HG03025 (cell line): ENCODE results near the gene PLEKHG3.

Experiments
- ATAC-seq: cut with Tn5 transposase; IDR thresholded peaks from one replicate; pipeline ENCODE4 v1.9.1; 2021; ENCODE audit warnings: mild to moderate bottlenecking, moderate library complexity; ENCODE audit not compliant: unreplicated experiment, low FRiP score

The PLEKHG3 gene

DNA sequence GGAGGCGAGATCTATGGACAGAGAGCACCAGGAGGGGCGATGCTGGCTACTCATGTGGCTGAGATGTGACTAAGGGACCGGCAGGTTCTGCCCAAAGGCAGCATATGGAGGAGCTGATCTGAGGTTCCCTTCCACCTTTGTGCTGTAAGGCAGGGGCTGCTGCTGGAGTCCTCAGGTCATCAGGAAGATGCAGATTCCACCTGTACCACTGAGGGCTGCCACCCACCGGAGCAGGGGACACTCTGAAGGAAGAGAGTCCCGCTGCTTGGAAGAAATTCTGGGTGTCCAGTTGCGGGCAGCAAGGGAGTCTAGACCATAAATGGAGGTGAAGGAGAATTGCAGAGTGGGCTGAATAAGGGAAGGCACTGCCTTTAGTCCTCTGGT lies 55.3 kb downstream of the PLEKHG3 start:
- no peak for ATAC-seq

DNA sequence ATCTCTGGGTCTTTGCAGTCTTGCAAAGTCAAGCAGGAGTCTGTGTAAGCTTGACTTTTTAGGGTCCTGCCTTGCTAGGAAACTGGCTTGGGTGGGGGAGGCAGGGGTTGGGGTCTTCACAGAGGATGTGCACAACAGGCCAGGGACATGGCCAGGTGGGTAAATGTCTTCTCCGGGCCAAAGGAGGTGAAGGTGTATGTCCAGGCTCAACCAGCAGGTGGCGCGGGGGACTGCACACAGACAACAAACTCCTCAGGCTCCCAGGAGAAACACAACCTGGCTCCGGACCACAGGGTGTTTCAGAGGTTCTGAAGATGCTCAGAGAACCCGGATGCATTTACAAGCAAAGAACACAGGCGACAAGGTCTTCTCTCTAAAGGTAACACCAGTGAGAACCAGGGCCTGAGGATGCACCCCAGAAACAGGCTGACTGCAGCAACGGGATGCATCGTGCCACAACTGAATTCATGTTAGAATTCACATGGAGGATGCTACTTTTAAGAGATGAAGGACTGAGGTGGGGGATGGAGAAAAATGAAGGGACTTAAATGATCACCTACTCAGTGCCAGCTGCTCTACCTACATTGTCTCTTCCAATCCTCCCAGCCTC lies 56.0 kb downstream of the PLEKHG3 start:
- no peak for ATAC-seq

DNA sequence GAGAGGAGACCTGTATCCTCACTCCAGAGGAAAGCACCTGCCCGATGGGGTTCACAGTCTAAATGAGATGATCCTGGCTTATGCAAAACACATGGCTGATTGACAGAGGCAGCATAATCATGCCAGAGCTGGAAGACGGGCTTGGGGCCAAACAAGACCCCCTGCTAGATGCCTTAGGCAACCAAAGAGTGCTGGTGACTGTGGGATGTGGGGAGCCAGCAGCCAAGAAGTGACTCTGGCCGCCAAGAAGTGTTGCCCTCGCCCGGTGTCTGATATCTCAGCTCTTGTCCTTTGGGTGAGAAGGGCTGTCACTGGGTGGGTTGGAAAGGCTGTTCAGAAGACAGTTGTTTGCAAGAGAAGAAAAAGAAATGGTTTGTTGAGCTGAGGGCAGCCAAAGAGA lies 56.7 kb downstream of the PLEKHG3 start:
- no peak for ATAC-seq

DNA sequence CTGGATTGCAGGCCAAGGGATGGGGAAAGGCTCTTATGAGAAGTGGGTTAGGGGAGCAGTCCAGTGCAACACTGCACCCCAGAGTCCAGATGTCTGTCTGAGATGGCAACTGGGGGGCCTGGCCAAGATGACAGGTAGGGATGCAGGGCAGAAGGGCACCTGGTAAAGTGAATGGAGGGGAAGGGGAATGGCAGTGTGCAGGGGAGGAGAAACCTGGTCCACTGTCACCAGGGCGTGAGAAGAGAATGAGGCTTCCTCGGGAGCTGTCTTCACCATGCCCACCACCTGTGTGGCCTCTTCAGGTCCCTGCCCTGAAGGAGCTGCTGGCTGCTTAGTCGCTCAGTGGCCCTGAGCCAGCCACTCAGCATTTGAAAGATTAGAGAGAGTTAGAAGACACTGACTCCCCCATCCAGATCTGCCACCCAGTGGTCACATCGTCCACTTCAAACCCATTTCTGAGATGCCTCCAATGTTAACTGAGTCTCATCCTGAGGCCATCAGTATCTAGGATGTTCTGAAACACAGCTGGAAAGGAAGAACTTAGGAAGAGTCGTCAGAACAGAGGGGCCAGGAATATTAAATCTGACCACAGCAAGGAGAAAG lies 57.3 kb downstream of the PLEKHG3 start:
- no peak for ATAC-seq

DNA sequence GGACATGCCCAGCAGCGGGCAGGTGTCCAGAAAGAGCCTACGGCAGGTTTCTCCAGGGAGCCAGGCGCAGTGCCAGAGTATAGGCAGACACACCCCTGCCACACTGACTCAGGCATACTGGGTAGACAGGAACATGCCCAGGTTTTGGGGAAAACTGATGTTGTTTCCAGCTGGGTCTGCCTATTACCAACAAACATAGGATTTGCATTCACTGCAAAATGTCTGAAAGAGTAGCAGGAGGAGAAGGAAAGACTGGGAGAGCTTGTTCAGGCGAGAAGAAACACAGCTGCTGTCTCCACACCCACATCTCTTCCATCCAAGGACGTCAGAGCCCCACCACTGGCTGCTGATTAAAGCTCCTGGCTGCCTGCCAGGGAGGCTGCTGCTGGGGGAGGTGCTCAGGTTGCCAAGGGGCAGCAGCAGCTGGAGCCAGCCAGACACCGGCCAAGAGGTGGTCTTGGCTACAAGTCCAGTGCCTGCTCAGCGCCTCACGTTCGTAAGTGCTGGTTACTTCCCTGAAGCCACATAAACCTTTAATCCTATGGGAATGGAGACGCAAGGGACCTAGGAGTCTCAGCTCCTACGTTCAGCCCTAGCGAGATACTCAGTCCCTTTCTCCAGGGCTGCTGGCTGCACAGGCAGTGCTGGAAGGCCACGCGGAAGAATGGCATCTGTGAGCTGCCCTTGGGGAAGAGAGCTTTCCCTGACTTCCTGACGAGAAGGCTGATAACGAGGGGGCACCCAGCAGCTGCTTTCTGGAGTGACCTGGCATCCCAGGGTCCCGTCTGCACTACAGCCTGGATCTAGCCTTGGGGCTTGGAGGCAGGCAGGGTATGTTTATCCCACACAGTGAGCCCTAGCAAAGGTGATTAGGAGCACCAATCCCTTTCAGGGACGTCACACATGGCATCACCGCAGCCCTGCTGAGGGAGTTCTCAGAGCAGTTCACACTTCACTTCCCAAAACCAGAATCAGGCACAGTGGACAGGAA lies 58.1 kb downstream of the PLEKHG3 start:
- ATAC-seq: no peak

DNA sequence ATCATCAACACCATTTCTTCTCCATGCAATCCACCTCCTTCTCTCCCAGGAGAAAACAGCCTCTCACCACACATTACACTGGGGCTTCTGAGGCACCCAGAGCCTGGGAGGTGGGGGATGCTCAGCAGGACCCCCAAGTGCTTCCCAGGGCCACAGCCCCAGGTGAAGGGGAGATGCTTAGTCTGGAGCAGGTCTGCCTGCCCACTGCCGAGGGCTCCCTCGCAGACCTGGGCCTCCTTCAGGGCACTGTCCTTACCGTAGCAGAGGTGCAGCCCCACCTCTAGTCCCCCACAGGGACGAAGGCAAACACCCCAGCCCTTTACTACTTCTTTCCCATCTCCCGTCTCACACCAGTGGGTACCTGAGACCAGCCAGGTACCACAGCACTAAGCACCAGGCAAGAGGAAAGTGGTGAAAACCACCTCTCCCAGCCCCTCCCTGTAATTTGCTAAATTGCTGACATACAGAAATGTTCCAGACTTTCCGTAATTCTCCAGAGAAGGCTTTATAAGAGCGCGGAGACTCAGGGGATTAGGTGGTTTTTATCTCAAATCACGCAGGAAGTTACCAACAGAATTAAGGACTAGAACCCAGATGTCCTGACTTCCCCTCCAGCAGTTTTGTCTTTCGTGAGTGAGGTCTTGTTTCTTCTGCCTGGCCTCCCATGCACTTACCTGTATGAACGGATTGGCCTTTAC lies 59.0 kb downstream of the PLEKHG3 start:
- ATAC-seq: no peak

DNA sequence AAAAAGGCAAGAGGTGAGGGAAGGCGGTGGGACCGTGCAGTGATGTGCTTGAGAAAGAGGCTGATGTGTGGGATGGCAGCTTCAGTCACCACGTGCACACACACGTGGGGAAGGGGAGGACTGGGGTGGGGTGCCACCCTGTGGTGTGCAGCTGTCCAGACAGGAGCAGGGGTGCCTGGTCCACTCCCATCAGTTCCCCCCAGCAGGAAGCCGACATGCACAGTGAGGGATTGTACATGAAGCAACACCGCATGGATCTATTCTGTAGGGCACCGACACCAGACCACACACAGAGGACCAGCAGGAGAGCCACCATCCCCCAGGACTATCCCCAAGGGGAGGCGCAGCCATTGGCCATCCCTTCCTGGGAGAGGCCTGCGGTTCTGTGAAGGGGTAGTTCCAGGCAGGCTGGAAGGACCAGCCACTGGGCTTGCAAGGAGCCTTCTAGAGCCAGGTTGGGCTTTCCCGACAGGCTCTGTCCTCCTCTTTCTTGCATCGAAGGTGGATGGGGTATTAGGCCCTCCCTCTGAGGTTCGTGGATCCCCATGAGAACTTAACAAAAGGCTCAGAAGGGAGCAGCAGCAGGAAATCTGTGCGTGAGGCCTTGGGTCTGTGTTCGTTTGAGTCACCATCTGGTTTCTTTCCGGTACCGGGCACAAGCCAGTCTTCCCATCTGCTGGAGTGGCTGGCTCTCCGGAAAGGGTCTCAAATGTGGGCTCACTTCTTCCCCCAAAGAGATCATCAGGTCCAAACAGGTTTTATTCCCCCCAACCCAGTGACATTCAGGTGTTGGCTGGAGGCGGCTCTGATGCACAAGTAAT lies 59.8 kb downstream of the PLEKHG3 start:
- no peak for ATAC-seq

DNA sequence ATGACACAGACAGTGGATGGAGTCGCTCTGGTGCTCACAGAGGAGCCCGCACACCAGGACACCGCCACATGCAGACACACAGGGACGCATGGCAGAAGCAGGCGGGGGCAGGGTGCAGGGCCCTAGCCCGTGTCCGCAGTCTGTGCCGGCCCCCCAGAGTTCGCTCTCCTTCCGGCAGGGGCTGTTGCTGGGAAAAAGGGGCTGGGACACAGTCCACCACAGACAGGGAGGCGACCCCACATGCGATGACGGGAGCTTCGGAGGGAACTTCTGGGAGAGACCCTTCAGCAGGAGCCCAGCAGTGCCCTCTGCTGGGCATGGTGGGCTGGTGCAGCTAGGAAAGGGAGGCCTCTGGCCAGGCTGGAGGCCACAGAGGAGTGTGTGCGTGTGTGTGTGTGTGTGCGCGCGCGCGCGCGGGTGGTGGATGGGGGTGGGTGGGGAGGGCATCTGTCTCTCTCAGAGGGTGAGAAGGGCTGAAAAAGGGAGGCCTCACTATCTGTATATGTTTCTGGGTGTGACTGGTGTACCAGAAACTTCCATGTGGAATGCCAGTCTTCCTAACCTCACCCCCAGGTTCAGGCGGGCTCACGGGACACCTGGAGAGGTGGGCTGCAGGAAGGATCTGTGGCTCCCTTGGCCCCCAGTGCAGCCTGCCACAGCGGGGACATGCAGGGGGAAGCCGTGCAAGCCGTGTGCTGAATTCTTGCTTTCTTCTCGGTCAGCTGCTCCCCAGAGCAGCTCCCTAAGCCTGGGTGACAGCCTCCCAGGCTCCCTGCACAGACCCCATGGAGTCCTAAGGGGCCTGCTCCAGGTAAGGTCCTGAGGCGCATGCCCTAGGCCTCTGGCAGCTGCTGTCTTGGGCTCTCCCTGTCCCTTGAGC lies 60.7 kb downstream of the PLEKHG3 start:
- ATAC-seq: peak; percentile 43

DNA sequence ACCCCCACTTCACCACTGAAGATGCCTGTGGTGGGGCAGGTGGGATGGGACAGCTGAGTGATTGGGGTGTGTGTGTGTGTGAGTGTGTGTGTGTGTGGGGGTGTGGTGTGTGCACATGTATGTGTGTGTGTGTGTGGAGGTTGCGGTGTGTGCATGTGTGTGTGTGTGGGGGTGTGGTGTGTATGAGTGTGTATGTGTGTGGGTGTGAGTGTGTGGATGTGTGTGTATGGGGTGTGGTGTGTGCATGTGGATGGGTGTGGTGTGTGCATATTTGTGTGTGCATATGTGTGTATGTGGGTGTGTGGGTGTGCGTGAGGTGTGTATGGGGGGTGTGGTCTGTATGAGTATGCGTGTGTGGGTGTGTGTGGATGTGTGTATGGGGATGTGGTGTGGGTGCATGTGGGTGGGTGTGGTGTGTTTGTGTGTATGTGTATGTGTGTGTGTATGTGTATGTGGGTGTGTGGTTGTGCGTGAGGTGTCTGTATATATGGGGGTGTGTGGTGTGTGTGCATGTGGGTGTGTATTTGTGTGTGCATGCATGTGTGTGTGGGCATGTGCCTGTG lies 61.6 kb downstream of the PLEKHG3 start:
- no peak for ATAC-seq

DNA sequence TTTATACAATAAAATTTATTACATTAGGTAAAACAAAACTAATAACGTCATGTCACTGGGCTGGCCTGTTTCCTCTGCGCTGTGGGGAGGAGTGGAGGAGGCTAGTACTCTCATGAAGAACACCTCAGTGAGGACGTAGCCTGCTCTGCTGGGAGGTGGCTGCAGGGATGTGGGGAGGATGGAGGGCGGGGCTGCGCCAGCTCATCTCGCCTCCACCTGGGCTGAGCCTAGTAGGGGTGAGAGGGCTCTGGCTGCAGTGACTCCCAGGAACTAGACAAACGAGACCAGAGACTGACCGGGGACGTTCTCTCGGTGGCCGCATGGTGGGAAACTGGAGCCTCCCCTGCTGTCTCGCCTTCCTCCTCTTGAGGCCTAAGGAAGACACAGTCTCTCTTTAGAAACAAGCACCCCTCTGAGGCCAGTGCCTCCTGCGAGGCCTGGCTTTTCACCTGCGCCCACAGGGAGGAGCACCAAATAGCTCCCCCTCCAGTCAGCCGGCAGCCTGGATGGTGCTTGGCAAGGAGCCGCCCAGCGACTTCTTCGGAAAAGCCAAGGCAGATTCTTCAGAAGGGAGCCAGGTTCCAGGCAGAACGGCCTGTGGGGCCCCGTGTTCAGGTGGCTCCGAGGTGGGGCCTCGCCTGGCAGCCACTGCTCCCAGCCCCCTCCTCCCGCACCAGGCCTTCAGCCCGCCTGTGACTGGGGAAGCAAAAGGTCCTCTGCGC lies 62.4 kb downstream of the PLEKHG3 start:
- no peak for ATAC-seq

DNA sequence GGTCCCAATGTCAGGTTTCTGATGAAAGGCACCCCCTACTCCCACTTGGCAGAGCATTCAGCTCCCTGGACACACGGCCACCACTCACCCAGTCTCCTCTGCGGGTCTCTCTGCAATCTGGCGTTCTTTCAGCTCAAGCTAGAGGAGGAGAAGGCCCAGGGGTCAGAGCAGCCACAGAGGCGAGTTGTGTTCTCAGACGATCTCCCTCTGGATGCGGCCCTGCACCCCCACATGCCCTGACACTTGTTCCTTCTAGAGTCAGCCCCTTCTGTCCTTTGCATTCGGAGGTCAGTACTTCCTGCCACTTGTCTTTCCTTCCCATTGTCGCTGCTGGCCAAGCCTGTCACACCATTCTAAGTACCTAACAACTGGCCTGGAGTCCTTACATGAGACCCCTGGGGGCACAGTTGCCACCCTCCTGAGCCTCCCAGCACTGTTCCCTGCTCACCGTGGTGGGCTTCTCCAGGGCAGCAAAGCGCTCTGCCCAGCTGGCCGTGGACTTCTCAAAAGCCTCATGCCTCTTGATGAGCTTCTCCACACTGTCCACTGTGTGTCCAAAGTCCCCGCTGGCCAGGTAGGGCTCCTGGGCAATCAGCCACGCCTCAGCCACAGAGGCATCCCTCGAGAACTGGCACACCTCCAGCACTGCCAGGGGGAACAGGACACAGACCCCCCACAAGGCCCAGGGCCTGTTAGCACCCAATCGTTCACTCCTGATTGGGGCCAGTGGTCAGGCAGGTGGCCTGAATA lies 63.2 kb downstream of the PLEKHG3 start:
- ATAC-seq: no peak

DNA sequence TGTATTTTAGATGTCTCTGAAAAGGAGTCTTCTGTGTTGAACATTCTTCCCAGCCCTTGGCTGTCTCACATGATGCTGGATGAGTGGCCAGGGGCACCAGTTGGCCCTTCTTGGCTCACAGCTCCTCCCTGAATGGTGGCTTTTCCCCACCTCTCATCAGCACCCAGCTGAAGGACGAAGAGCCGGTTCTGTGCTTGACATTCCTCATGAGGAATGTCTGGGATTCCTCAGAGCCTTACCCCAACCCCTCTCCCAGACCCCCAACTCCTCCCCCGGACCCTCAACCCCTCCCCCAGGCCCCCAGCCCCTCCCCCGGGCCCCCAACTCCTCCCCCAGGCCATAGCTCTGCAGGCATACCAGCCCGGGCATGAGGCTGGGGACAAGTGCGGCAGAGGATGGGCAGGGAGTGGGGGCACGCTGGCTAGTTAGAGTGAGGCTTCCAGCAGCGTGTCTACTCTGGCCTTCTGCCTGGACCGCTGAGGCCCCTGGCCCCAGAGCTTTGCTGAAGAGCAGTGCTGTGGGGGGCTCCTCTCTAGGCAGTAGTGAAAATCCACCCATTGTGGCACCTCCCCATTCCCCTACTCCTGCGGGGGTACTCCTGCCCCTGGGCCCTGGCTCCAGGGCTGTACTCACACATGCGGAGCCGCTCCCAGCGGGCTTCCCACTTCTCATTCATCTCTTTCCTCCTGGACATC lies 64.3 kb downstream of the PLEKHG3 start:
- no peak for ATAC-seq

DNA sequence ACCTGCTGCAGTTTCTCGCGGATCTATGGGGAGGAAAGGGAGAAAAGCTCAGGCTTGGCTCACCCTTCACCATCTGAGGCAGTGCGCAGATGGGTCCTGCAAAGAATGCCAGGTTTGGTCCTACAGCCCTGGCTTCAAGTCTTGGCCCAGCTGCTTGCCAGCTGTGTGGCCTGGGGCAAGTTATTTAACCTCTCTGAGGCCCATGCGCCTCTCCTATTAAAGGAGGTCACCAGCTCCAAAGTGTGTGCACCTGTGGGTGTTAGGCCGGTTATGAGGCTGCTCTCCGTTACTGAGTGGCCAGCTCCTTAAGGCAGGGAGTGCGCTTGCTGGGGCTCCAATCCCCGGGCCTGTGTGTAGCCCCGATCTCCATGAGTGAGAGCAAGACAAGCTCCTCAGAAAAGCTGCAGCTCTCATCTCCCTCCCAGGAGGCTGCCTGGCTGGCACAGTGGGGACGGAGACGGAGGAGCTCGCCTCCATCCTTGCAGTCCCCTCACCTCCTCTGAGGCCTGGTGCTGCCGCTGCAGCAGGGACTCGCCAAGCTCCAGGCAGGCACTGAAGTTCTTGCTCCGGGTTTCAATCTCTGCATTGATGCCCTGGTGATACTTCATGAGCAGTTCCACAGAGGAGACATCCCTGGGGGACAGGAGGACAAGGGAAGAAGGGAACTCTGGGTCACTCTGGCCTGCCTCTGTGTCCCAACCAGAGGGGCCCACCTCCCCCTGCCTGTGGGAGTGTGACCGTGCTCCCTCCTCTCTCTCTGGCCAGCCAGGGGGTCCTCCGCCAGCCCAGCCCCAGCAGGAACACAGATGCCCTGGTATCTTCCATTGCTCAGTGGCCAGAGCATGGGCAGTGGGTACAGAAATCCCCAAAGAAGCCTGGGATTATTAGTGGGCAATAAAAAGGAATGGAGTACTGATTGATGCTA lies 65.1 kb downstream of the PLEKHG3 start:
- ATAC-seq: no peak

DNA sequence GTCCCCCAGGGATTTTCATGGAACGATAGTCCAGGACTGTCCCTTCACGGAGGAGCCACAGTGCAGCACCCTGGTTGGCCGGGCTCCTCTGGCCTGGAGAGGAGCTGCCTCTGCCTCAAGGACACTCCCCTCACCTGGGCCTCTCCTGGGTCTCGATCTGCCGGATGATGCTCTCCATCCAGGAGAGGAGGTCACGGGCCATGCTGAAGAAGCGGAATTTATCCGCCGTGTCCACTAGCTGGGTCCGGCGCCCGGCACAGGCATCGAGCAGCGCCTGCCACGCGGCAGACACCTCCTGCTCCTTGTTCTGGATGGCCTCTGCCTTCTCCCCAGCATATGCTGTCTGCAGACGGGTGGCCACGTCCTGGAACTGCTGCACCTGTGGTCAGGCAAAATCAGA lies 66.5 kb downstream of the PLEKHG3 start:
- no peak for ATAC-seq

DNA sequence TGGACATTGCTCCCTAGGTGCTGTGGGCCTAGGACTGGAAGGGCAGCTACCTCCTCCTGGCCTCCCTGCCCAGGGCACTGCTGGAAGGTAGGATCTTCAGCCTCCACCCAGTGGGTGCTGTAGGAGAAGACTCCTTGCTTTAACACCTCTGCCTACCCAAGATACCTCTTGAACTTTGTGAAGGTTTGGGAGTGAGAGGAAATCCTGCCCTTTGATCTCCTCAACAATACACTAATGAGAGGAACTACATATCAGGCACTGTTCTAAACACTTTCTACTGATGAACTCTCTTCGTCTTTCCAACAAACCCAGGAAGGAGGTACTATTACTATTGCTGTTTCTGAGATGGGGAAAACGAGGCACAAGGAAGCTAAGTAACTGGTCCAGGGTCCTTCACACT lies 66.9 kb downstream of the PLEKHG3 start:
- no peak for ATAC-seq

DNA sequence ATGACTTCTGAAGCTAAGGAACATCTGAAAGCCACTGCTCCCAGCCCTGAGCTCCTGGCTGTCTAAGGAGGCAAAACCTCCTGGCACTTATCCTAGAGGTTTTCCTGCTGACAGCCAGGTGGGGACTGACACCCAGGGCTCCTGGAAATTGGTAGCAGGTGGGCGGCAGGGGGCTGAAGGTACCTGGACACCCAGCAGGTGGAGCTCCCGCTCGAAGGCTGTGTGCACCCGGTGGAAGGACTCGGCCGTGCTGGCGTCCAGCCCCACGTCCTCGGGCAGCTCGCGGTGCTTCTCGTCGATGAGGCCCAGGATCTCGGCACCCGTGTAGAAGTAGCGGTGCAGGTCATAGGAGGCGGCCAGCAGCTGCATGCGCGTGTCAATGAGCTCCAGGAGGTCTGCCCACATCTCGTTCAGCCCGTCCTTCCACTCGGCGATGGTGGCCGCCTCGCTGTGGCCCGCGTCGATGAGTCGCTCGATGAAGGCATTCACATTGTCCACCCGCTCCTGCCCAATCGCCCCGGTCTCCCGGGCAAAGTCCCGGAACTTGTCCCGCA lies 68.2 kb downstream of the PLEKHG3 start:
- ATAC-seq: no peak
